Stimulated activated naive CD8-positive, alpha-beta T cell treated with anti-CD3 and anti-CD28 coated beads, Interleukin-15, Interleukin-2, amounts not matched to agents 100 U/mL and 50 U/mL, for 24 hours (primary cell): ENCODE results near the gene TSEN34.
A peak's percentile ranks its signal among the peaks of the same experiment; 100 is the strongest.

Experiments
- ATAC-seq: fragments of 150-1000 bp; cut with Tn5 transposase; one replicate; pipeline ENCODE4 v1.10.0; 2021
- DNase-seq: peaks from one replicate; pipeline ENCODE4 v3.0.0; 2021

Gene TSEN34

GRCh38 chr19:54191011-54191810, at the start of gene TSEN34:
Gene TSEN34 (plus strand): TSS chr19:54191308. CDS start chr19:54191365, 57 bp downstream.
- DNase-seq (peak; percentile 90), ATAC-seq (peak; percentile 21)

GRCh38 chr19:54141356-54141755, 49.8 kb upstream of the TSEN34 start:
- ATAC-seq, result no peak

GRCh38 chr19:54142166-54142780, 48.8 kb upstream of the TSEN34 start:
- DNase-seq, result no peak
- ATAC-seq, result no peak

More at GRCh38 chr19:54141356-54141755, 49.8 kb upstream of the TSEN34 start:
- DNase-seq, result no peak

- no peak for DNase-seq
- ATAC-seq, result no peak
Measured at GRCh38 chr19:54145541-54146158, 45.5 kb upstream of the TSEN34 start.

GRCh38 chr19:54147676-54148075, 43.4 kb upstream of the TSEN34 start:
- ATAC-seq, result no peak
- DNase-seq, result no peak

GRCh38 chr19:54148158-54148557, 43.0 kb upstream of the TSEN34 start:
- DNase-seq (no peak), ATAC-seq (no peak)

GRCh38 chr19:54149021-54149812, 41.9 kb upstream of the TSEN34 start:
- DNase-seq, result no peak
- no peak for ATAC-seq

GRCh38 chr19:54151362-54152035, 39.6 kb upstream of the TSEN34 start:
- no peak for ATAC-seq
- DNase-seq, result no peak

- no peak for DNase-seq
Measured at GRCh38 chr19:54152267-54152666, 38.8 kb upstream of the TSEN34 start.

GRCh38 chr19:54152878-54153524, 38.1 kb upstream of the TSEN34 start:
- DNase-seq (no peak), ATAC-seq (no peak)

More at GRCh38 chr19:54152267-54152666, 38.8 kb upstream of the TSEN34 start:
- no peak for ATAC-seq

- ATAC-seq (no peak), DNase-seq (no peak)
Measured at GRCh38 chr19:54153731-54154326, 37.3 kb upstream of the TSEN34 start.

- no peak for ATAC-seq
- DNase-seq, result no peak
Measured at GRCh38 chr19:54154603-54155345, 36.3 kb upstream of the TSEN34 start.

- no peak for ATAC-seq
- DNase-seq, result no peak
Measured at GRCh38 chr19:54155694-54156093, 35.4 kb upstream of the TSEN34 start.

- DNase-seq (no peak), ATAC-seq (no peak)
Measured at GRCh38 chr19:54156490-54156889, 34.6 kb upstream of the TSEN34 start.

GRCh38 chr19:54156953-54157352, 34.2 kb upstream of the TSEN34 start:
- ATAC-seq, result no peak
- no peak for DNase-seq

GRCh38 chr19:54158812-54159351, 32.2 kb upstream of the TSEN34 start:
- ATAC-seq (no peak), DNase-seq (peak; percentile 43)

- ATAC-seq (peak; percentile 96), DNase-seq (peak; percentile 96)
Measured at GRCh38 chr19:54159352-54160181, 31.5 kb upstream of the TSEN34 start, which contains the start of gene LENG1. Gene LENG1 (minus strand): TSS chr19:54159721. CDS start chr19:54159695, 26 bp downstream.

GRCh38 chr19:54160182-54160811, 30.8 kb upstream of the TSEN34 start:
- DNase-seq (no peak), ATAC-seq (no peak)
